ENCODE results near the gene EML6. TPM values are rescaled to one million over a fixed set of nuclear protein-coding genes. Genes with fewer than 3 reads are reported as not detected.

EML6 gene
- total RNA-seq, 1 experiment from 2014 or later: 1.5 TPM

DNA sequence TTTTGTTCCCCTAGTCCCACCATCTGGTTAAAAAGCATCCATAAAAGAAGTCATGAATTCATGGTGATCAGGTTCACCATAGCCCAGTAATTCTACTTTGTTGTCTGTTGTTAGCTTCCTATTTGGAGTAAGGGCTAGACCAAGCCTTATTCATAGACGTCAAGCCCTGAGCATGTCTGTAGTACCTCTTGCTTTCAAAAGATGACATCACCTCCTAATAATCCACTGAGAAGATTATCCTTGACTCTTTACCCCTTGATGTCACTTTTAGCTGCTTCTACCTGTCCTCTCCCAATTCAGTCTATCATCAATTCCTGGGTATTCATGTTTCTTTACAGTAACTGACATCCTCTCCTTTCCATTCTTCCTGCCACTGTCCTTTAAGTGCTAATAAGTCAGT, 90.1 kb downstream of the EML6 start:
- TF ChIP-seq, protein P1, sequence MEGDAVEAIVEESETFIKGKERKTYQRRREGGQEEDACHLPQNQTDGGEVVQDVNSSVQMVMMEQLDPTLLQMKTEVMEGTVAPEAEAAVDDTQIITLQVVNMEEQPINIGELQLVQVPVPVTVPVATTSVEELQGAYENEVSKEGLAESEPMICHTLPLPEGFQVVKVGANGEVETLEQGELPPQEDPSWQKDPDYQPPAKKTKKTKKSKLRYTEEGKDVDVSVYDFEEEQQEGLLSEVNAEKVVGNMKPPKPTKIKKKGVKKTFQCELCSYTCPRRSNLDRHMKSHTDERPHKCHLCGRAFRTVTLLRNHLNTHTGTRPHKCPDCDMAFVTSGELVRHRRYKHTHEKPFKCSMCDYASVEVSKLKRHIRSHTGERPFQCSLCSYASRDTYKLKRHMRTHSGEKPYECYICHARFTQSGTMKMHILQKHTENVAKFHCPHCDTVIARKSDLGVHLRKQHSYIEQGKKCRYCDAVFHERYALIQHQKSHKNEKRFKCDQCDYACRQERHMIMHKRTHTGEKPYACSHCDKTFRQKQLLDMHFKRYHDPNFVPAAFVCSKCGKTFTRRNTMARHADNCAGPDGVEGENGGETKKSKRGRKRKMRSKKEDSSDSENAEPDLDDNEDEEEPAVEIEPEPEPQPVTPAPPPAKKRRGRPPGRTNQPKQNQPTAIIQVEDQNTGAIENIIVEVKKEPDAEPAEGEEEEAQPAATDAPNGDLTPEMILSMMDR (conservative IDR thresholded peaks at IDR 0.05): no peak
- Histone ChIP-seq H2AK5ac (ENCODE audit: insufficient read length, low read length) (no peak overlapping the region), H4K91ac (ENCODE audit: insufficient read length, low read depth, low read length) (no peak overlapping the region), H3K27me3 (ENCODE audit: insufficient read depth, low read length) (no peaks in the 10 kb centered on the region), H3K14ac (ENCODE audit: insufficient read depth, low read length) (no peak overlapping the region), H3K9ac (ENCODE audit: extremely low read depth, insufficient read length, low read length) (no peak overlapping the region), H3K4me2 (ENCODE audit: insufficient read depth, insufficient read length, low read length) (no peak overlapping the region), H3K79me2 (ENCODE audit: insufficient read depth, low read length) (no peaks in the 10 kb centered on the region), H3K18ac (ENCODE audit: insufficient read length, low read depth, low read length) (no peak overlapping the region), H4K20me1 (ENCODE audit: control insufficient read depth, insufficient read depth, insufficient read length) (no peaks in the 10 kb centered on the region), H4K5ac (ENCODE audit: insufficient read length, low read depth, low read length) (no peak overlapping the region), H3K23me2 (ENCODE audit: insufficient read length, low read depth, low read length, poor library complexity, severe bottlenecking) (no peaks in the 10 kb centered on the region), H4K8ac (replicated peaks; ENCODE audit: insufficient read length, low read depth, low read length) (no peak overlapping the region), H2BK12ac (ENCODE audit: insufficient read length, low read depth, low read length) (no peak overlapping the region), H3T11ph (ENCODE audit: low read length) (no peak overlapping the region), H2BK15ac (ENCODE audit: low read depth, low read length) (no peak overlapping the region), H2BK20ac (ENCODE audit: low read depth, low read length, poor library complexity, severe bottlenecking) (no peak overlapping the region), H3K27ac (ENCODE audit: insufficient read length, low read depth, low read length) (no peak overlapping the region), H2BK120ac (ENCODE audit: low read depth, low read length, poor library complexity, severe bottlenecking) (no peak overlapping the region), H2AFZ (ENCODE audit: low read length) (no peak overlapping the region), H3K56ac (ENCODE audit: insufficient read length, low read depth, low read length) (no peak overlapping the region), H3K9me3 (ENCODE audit: control insufficient read depth, low read depth, low read length) (no peaks in the 10 kb centered on the region), H3K23ac (ENCODE audit: insufficient read length, low read depth, low read length) (no peak overlapping the region), H2BK5ac (ENCODE audit: insufficient read length, low read length) (no peak overlapping the region), H3K4ac (ENCODE audit: low read depth, low read length) (no peak overlapping the region), H3K4me1 (ENCODE audit: insufficient read depth, low read length) (no peaks in the 10 kb centered on the region), H3K79me1 (ENCODE audit: insufficient read depth, low read depth, low read length, poor library complexity, severe bottlenecking) (no peaks in the 10 kb centered on the region)
- no peaks in the 10 kb centered on the region for H3K27me3 Mint-ChIP-seq (ENCODE audit: low read depth)
- DNase-seq: no peak
- H3K27ac Mint-ChIP-seq: no peak overlapping the region
- peaks cover 10 to 11% of the 10 kb centered on the region in 2 experiments for H3K4me1 Mint-ChIP-seq
- WGBS (ENCODE audit: extremely low coverage, insufficient read length, low lambda C conversion rate): no CpG with 5 or more reads among the region's 1 CpG
- H3K9me3 Mint-ChIP-seq: no peaks in the 10 kb centered on the region
- no peaks in the 10 kb centered on the region for H3K36me3 Mint-ChIP-seq (ENCODE audit: insufficient read depth in 1 of 3, low read depth in 3 of 3)
- no peak overlapping the region for H3K4me3 Mint-ChIP-seq
